Measurements from ENCODE around the gene APBB1.
A peak's percentile ranks its signal among the peaks of the same experiment; 100 is the strongest.

The APBB1 gene

DNA sequence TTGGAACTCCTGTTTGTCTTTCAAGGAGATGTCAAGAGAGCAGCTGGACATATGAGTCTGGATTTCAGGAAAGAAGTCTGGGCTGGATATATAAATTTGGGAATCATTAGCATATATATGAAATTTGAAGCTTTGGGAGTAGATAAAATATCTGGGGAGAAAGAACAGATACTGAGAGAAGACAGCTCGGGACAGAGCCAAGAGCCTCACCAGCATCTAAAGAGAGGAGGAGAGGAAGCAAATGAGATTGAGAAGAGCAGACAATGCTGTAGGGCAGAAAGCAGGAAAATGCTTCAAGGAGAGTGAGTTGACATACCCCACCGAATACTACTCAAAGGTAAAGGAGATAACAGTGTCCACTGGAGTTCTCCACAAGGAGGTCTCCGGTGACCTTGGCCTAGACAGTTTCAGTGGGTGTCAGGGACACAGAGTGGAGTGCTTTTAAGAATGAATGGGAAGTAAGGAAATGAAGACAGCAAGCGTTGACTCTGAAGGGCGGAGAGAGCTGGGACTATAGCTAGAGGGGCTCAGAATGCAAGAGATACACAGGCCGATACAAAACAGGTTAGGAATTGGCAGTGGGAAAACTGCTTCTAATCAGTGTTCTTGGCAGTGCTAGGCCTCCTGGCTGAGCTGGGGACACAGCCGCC lies 862 bp downstream of the APBB1 start:
- peak overlapping the region; percentile 65 for H3K4me3 ChIP-seq (ENCODE audit: low read depth, low read length)
- TF ChIP-seq, protein P1, sequence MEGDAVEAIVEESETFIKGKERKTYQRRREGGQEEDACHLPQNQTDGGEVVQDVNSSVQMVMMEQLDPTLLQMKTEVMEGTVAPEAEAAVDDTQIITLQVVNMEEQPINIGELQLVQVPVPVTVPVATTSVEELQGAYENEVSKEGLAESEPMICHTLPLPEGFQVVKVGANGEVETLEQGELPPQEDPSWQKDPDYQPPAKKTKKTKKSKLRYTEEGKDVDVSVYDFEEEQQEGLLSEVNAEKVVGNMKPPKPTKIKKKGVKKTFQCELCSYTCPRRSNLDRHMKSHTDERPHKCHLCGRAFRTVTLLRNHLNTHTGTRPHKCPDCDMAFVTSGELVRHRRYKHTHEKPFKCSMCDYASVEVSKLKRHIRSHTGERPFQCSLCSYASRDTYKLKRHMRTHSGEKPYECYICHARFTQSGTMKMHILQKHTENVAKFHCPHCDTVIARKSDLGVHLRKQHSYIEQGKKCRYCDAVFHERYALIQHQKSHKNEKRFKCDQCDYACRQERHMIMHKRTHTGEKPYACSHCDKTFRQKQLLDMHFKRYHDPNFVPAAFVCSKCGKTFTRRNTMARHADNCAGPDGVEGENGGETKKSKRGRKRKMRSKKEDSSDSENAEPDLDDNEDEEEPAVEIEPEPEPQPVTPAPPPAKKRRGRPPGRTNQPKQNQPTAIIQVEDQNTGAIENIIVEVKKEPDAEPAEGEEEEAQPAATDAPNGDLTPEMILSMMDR (IDR thresholded peaks at IDR 0.05; ENCODE audit: borderline replicate concordance, insufficient read depth, low read depth, low read length): no peak

DNA sequence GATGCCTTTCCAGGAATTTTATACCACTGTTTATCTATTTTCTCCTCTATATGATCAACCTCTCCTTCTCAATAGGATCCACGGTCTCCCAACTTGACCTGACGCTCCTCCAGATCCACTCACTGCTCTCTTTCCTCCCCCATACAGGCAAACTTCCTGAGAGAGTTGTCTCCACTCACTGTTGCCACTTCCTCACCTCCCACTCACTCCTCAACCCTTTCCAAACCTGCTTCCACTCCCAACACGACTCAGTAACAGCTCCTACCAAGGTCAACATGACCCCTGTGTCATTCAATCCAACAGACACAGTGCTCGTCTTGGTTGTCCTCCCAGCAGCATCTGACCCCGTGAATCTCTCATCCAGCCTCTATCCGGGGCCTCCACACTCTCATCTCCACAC lies 3.1 kb downstream of the APBB1 start:
- TF ChIP-seq, protein P1 (IDR thresholded peaks at IDR 0.05; ENCODE audit: borderline replicate concordance, insufficient read depth, low read depth, low read length): no peak
- H3K4me3 ChIP-seq (ENCODE audit: low read depth, low read length): no peak overlapping the region

DNA sequence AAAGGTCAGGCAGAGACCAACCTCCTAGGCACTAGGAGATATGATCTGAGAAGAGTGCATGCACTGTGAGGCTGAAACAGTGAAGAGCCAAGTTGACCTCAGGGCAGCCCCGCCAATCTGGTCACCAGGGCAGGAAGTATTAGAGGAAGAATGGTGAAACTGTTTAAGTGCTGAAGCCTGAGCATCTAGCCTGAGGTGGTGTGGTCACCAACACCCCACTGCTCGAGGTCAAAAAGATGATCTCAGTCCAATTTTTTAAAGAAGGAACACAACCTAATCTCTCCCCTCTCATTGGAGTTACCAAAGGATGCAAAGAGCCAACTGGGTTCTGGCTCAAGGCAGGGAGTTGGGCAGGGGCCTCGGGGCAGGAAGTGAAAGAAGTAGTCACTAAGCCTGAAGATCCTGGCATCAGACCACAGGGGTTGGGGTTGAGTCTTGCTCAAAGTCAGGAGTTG lies 4.0 kb downstream of the APBB1 start:
- no peak overlapping the region for H3K4me3 ChIP-seq (ENCODE audit: low read depth, low read length)
- TF ChIP-seq, protein P1 (IDR thresholded peaks at IDR 0.05; ENCODE audit: borderline replicate concordance, insufficient read depth, low read depth, low read length): no peak

DNA sequence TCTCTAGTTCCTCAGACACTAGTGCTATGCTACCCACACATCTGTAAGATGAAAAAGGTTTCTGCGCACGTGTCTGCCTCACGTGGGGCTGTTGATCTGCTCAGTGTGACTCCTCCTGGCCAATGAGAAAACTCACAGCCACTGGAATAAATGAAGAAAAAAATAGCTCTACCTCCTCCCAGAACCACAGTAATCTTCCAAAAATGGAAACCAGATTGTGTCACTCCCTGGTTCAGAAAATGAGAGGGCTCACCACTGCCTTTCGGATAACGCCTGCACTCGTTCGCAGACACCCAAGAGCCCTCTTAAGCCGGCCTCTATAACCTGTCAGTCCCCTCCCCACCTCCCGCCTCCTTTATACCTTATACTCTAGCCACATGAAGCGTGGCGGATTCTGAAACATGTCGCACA lies 5.1 kb downstream of the APBB1 start:
- no peak overlapping the region for H3K4me3 ChIP-seq (ENCODE audit: low read depth, low read length)
- TF ChIP-seq, protein P1 (IDR thresholded peaks at IDR 0.05; ENCODE audit: borderline replicate concordance, insufficient read depth, low read depth, low read length): no peak

DNA sequence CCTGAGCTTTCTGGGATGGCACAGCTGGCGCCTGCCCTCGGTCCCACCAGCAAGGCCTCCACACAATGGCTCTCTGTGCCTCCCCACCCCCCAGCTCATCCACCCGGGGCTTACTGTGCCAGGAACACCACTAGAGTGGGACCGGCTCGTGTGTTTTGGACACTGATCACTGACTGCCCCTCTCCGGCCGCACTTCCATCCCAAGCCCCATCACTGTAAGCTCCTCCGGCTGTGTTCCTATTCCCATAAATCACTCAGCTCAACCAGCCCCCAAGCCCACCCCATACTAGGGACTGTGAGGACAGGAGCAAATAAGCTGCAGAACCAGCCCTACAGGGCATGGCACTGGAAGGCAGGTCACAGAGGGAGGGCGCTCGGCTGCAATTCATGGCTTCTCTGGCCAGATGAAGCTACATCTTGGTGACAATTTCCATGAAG lies 7.3 kb downstream of the APBB1 start:
- TF ChIP-seq, protein P1 (IDR thresholded peaks at IDR 0.05; ENCODE audit: borderline replicate concordance, insufficient read depth, low read depth, low read length): no peak
- H3K4me3 ChIP-seq (ENCODE audit: low read depth, low read length): no peak overlapping the region

DNA sequence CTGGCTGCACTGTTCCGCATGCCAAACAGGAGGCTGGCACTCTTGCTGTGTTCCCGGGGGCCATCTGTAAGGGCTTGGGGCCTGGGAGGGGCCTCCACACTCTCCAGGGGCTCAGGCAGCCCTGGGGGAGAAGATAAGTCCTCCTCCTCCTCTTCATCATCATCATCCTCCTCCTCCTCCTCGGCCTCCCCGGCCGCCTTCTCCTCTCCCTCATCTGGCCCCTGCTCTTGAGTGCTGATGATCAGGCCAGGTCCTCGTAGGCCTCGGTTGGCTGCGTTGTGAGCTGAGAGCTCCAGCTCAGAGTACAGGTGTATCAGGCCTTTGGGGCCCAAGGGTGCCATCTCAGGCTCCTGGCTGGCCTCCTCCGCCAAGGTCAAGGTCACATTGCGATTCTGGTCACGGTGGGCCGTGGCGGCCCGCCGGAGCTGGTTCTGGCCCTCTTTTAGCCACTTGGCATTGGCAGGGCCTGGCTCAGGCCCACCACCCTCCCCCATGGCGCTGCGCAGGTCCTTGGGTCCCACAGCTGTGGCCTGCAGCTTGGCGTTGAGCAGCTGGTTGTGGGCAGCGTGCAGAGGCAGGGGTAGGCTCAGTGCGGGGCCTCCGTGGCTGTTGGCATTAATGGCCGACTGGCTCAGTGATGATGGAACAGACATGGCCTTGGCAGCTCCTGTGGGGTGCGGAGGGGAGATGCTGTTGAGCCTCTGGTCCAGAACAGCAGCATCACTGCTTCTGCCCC lies 8.0 kb downstream of the APBB1 start:
- TF ChIP-seq, protein P1 (IDR thresholded peaks at IDR 0.05; ENCODE audit: borderline replicate concordance, insufficient read depth, low read depth, low read length): no peak
- no peak overlapping the region for H3K4me3 ChIP-seq (ENCODE audit: low read depth, low read length)

DNA sequence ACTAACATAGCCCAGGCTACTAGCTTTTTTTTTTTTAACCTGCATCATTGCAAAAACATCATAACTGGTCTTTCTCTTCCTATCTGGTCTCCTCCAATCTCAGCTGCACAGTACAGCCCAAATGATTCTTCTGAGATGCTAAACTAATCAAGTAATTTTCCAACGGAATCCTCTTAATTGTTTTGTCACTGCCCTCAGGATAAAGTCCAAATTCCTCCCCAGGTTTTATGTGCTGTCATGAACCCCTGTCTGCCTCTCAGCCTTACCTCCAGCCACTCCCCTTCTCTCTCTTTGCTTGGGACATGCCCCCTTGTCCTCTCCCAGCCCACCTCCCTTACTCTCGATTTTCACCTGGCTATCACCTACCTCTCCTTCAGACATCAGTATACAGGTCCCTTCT lies 12.5 kb downstream of the APBB1 start:
- no peak overlapping the region for H3K4me3 ChIP-seq (ENCODE audit: low read depth, low read length)
- TF ChIP-seq, protein P1 (IDR thresholded peaks at IDR 0.05; ENCODE audit: borderline replicate concordance, insufficient read depth, low read depth, low read length): no peak

Data from GM12875 (cell line).